GM18511 (cell line): ENCODE measurements around the gene FOXP4.
A peak's percentile ranks its signal among the peaks of the same experiment; 100 is the strongest.

Experiments
- ATAC-seq: cut with Tn5 transposase; IDR thresholded peaks from one replicate; pipeline ENCODE4 v1.9.1; 2021; ENCODE audit warnings: mild to moderate bottlenecking, moderate library complexity; ENCODE audit not compliant: unreplicated experiment

Gene FOXP4

GRCh38 chr6:41545703-41546474, at the start of gene FOXP4:
TSS of gene FOXP4 (plus strand) at chr6:41546381. CDS start at chr6:41565761, 19,380 bp downstream.
- ATAC-seq = peak; percentile 82

GRCh38 chr6:41497573-41497972, 48.6 kb upstream of the FOXP4 start:
- ATAC-seq = no peak

- no peak for ATAC-seq
Observed at GRCh38 chr6:41497994-41498393, 48.2 kb upstream of the FOXP4 start.

- ATAC-seq = no peak
Observed at GRCh38 chr6:41498968-41499599, 47.1 kb upstream of the FOXP4 start.

GRCh38 chr6:41500561-41500960, 45.6 kb upstream of the FOXP4 start:
- ATAC-seq = no peak

- ATAC-seq = no peak
Observed at GRCh38 chr6:41502566-41502916, 43.6 kb upstream of the FOXP4 start.

- ATAC-seq = no peak
Observed at GRCh38 chr6:41502917-41503671, 43.1 kb upstream of the FOXP4 start.

- no peak for ATAC-seq
Observed at GRCh38 chr6:41503827-41504465, 42.2 kb upstream of the FOXP4 start.

- no peak for ATAC-seq
Observed at GRCh38 chr6:41504466-41505121, 41.6 kb upstream of the FOXP4 start.

GRCh38 chr6:41505122-41506049, 40.8 kb upstream of the FOXP4 start:
- ATAC-seq = peak; percentile 61

GRCh38 chr6:41508479-41508878, 37.7 kb upstream of the FOXP4 start:
- no peak for ATAC-seq

- no peak for ATAC-seq
Observed at GRCh38 chr6:41509580-41509979, 36.6 kb upstream of the FOXP4 start.

GRCh38 chr6:41511443-41512060, 34.6 kb upstream of the FOXP4 start:
- no peak for ATAC-seq

GRCh38 chr6:41512146-41512701, 34.0 kb upstream of the FOXP4 start:
- no peak for ATAC-seq

GRCh38 chr6:41515995-41516394, 30.2 kb upstream of the FOXP4 start:
- ATAC-seq = no peak

GRCh38 chr6:41518118-41518517, 28.1 kb upstream of the FOXP4 start:
- ATAC-seq = no peak

GRCh38 chr6:41519305-41519744, 26.9 kb upstream of the FOXP4 start:
- ATAC-seq = no peak

GRCh38 chr6:41519745-41520699, 26.2 kb upstream of the FOXP4 start:
- no peak for ATAC-seq
